NCI-H460 (cell line): ENCODE data around the gene SLC22A23. TPM values are rescaled to one million over a fixed set of nuclear protein-coding genes. Genes with fewer than 3 reads are reported as not detected.

Experiments
- DNase-seq: peaks from one replicate; pipeline ENCODE4 v3.0.0-alpha.2; 2016; ENCODE audit warnings: low read depth; ENCODE audit errors: extremely low read depth
- total RNA-seq: library from RNA; depleted of rRNA; stranded (reverse); fragments of >200 nt; shearing (Covaris generic); gene quantifications from 2 replicates; pipeline ENCODE4 v1.2.3, GENCODE V29; 2014

The SLC22A23 gene
- total RNA-seq, 1 experiment from 2014 or later: 4.9 TPM

DNA sequence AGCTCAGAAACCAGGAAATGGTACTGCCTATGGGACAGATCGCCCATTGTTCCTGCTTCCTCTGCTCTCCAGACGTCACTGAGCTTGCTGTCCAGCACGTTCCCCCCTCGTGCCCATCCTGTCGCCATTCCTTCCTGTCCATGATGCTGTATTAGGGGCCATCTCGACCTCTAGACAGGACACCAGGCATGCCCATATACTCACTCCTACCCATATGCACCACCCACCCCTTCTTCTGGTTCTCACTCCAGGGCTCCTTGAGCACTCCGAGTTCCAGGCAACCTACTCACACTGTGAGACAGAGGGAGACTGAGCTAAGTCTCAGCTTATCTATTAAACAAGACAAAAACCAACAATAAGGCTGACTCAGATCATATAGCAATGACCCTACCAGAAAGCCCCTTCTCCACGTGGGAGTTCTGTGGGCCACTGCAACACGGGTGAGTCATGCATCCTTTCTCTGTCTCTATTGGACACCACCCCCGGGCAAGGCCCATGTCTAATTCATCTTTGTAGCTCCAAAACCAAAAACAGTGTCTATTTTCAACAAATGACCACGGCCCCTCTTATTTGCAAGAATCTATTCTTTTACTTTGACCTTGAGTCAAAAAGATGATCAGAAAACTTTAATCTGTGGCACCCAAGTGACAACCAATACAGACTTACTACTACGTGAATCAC lies 132.4 kb downstream of the SLC22A23 start:
- DNase-seq: no peak

DNA sequence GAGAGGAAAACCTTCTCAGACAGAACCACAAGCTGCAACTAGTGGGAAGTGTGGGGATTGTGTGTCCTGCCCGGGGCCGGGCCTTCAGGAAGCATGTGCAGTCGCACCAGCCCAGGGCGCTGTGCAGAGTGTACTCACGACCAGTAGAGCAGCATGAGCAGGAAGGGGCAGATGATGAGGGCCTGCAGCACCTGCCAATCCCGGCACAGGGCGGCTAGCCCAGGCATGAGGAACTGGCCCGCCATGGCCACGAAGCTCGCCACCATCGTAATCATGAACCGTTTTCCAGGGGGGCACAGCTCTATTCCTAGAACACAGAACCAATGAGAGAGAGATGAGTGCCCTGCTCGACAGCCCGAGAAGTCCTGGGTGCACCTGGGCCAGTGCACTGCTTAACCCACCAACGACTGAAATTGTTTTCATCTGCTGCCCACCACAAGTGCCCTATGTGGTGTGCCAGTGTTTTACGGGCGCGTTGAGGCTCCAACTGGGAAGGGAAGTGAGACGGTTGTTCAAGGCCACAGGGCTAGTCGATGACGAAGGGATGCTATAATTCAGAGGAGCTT lies 133.1 kb downstream of the SLC22A23 start:
- DNase-seq: no peak

DNA sequence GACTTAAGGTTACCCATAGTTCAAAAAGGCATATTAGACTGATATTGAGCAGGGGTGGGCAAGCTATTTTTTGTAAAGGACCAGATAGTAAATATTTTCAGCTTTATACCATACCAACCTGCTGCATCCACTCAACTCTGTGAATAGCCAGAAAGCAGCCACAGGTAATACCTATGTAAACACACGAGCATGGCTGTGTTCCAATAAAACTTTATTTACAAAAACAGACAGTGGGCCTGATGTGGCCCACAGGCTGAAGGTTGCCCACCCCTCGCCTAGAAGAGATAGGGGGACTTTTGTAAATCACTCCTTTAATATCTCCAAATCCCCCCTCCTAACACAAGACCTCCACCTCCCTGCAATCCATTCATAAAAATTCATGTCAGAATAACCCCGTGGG lies 133.7 kb downstream of the SLC22A23 start:
- DNase-seq: no peak

DNA sequence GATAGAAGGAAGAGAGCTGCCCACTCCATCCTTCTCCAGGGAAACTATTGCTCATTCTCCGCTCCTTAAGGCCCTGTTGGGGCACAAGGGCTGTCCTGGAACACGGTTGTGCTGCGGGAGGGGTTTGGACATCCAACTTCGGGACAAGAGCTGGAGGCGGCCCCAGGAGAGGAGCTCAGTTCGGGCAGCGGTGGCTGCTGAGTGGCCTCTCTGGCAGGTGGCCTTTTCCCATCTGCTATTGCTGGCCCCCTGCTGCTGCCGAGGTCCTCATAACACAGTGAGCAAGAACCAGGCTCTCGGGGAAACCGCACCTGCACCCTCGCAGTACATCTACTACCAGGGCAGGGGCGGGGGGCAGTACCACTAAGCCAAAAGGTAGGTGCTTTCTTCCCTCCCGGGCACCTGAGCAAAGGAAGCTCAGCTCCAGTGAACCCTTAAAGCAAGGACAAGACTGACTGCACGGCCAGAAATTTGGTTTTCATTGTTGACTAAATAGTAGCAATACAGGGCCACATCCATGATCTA lies 134.4 kb downstream of the SLC22A23 start:
- DNase-seq: no peak

DNA sequence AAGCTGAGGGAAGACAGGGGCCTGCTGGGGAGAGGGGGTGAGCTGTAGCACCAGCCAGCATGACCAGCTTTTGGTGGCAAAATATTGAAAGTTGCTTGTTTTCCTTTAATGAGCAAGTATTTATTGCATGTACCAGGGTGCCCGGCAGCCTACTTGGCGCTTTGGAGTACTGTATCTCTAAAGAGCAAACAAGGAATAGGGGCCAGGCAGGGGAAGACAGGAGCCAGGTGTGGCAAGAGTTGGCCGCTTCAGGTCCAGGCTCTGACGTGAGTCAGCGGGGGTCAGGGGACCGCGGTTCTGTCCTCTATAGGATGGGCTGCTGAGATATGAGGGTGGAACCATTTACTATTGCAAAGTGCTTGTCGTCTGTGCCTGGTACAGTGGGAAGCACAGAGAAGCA lies 135.0 kb downstream of the SLC22A23 start:
- no peak for DNase-seq

DNA sequence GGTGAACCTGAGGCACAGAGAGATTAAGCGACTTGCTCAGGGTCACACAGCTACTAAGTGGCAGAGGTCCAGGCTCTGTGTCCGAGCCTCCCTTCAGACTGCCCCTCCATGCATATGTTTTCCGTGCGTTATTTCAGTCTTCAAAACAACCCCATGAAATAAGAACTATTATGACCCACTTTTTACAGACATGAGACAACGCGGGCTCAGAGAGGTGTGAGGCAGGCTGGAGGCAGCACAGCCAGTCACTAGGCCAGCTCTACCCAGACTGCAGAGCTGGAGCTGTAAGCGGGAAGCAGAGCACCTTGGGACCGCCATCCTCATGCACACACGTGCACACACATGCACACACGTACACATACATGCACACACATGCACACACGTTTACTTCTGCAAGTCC lies 135.8 kb downstream of the SLC22A23 start:
- no peak for DNase-seq

DNA sequence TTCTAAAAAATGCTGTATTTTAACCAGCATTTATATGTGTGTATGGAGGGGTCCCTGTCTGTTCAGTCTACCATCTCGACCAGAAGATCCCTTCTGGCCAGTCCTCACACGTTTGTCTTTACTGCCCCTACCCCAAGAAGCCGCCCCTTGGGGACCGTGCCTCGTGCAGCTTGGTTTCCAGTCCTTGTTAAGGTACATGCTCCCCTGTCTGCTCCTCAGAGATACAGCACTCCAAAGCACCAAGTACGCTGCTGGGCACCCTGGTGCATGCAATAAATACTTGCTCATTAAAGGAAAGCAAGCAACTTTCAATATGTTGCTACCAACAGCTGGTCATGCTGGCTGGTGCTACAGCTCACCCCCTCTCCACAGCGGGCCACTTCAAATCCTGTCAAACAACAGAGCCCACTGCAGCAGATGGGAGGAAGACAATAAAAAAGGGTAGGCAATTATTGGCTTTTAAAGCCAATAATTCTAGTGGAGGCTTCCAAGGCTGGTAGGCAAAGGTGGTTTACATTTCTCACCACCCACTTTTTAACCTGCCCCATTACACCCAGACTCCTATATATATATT lies 136.5 kb downstream of the SLC22A23 start:
- DNase-seq: no peak

DNA sequence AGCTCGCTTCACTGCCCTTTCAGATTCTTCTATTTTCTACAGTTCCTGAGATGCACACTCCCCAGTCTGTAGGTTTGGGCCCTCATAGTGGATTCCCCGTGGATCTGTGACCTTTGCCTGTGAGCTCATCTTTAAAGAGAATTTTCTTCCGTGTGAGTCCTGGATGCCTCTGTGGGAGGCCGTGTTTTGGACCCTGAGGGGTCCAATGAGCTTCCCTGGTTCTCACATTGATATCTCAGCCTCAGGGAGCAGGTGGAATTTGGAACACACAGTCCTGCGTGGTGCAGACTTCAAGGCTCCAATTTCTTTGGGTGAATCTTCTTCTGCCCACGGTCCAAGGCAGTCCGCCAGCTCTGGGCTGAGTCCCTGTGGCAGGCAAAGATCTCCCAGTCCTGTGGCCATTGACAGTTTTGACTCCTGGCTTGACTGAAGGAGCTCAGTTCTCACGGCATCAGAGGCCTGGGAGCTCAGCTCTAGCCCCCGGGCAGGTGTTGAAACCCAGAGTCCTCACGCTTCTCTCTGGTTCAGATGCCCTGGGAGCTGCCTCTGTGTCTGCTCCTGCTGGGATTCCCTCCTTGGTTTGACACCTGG lies 137.1 kb downstream of the SLC22A23 start:
- DNase-seq: no peak

DNA sequence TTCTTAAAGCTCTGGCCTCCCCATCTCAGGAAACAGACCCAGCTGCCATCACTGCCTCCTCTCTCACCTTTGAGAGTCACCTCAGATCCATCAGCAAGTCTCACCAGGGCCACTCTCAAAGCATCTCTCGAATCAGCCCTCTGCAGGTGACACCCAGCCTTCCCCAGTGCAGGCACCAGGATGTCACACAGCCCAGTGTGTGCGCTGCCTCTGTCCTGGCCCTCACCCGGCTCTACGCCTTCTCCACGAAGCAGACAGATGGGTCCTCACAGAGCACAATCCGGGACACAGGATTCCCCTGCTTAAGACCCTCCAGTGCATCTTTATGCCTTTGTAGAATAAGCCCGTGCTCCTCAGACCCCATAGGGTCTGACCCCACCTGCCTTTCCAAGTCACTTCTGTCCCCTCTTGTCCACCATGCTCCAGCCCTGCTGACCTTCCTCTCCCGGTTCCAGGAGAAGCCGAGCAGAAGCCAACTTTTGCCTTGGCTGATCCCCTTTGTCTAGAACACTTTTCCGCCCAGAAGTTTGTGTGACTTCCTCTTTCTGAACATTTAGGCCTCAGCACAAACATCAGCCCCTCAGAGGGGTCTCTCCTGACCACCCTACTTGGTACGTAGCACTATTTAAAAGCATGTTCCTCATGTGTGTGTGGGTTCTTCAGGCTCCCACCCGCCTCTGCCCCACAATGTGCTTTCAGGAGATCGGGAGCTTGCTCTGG lies 137.9 kb downstream of the SLC22A23 start:
- no peak for DNase-seq

DNA sequence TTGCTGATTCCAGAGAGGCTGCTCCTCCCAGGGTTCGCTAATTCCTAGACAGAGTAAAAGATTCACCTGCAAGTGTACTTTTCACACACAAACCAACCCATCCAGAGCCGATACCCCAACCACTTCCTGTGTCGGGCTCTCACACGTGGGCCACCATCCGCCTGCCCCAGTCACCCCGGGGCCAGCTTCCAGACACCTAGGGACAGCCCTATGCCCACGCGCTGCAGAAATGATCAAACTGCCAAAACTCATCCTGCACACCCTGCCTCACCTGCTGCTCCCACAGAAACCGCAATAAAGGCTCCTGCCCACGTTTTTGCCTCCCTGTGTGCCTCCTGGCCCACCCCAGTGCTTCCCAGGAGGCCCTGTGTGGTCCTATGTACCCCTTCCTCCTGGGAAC lies 138.6 kb downstream of the SLC22A23 start:
- DNase-seq: no peak

DNA sequence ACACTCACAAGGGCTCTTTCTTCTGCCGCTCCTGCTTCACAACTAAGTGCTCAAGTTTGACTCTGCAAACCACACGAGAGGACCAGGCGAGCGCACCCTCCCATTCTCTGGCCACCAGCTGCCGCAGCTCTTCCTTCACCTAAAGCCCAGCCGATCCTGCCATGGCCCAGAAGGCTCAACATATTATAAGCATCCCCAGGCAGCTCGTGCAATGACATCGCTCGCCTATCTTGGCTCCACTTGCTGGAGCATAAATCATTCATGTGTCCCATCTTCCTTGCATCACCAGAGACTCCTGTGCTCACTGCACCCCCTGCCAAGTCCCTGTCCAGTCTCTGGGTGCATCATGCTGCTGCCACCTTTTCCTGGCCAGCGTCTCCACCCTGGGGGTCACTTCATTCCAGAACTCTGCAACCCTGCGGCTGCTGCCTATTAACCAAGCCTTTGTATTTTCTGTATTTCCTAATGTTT lies 139.1 kb downstream of the SLC22A23 start:
- no peak for DNase-seq

DNA sequence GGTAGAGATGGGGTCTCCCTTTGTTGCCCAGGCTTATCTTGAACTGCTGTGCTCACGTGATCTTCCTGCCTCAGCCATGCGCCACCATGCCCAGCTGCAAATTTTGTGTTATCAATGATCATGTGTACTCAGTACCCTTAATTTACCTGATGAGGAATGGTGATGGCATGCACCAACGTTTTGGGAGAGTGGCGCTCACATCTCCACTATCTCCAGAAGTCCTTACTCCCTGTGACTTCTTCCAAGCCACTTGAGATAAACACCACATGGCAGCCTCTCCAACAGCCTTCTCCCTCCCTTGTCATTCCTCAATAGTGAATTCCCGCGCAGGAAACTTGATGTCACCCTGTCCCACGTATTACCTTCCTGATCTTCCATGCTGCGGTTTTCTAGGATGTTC lies 140.0 kb downstream of the SLC22A23 start:
- no peak for DNase-seq

DNA sequence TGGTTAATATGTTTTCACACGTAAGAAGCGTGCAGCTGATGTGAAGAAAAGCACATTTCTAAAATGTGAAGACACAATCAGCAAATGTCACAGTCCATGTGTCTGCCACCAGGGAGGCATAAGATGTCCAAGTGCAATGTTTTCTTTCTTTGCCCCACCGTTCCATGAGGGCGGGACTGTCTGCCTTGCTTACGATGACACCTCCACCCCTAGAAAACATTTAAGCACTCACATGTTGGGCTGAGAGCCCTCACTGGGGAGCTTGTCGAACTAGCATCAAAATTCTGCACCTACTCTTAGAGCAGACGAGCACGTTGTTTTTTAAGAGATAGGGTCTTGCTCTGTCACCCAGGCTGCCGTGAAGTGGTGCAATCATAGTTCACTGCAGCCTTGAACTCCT lies 140.5 kb downstream of the SLC22A23 start:
- DNase-seq: no peak

DNA sequence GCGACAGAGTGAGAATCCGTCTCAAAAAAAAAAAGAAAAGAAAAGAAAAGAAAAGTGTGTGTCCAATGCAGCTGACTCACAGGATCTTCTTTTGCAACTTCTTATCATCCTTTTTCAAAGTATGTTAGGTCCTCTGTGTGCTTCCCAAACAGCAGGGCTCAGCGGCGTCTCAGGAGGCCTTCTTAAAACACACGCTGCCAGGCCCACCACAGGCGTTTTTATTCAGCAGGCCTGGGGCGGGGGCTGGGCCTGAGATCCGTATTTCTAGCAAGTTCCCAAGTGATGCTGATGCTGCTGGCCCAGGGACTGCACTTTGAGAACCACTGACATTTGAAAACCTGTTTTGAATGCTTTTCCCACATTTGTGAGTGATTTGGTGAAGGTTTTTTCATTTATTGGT lies 141.0 kb downstream of the SLC22A23 start:
- no peak for DNase-seq

DNA sequence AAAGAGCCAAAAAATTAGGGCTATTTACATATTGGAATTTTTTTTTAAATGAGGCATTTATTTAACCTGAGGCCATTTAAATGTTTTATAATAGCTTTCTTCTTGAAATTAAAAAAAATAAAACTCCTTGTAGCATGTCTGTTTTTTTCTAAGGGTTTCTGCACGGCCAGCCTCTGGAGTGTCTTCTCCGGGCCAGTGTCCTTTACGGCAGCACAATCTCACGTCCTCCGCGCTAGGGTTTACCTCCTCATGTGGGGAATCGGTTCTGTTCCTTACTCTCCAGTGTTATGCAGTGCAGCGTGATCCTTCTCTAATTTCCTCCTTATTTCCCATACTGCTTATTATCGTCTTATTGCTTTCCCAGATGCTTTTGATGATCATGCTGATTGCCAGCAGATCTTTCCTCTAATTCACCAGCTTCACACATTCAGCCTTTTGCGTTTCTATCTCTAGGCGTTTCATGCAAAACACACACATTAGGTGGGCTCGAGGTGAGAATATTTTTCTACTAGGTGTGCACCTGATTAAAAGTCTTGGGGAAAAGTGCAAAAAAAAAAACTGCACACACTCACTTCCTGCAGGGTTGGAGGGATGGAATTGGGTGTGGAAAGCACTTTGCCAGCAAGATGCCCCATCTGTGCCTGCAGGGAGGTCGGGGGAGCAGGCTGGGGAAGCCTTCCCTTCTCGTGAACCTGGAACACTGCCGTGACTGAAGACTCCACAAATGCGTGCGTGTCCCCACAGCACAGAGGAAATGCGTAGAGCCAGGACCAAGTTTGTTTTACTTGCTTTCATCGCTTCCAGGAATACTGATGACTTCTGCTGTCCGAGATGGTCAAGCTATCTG lies 142.0 kb downstream of the SLC22A23 start:
- no peak for DNase-seq

DNA sequence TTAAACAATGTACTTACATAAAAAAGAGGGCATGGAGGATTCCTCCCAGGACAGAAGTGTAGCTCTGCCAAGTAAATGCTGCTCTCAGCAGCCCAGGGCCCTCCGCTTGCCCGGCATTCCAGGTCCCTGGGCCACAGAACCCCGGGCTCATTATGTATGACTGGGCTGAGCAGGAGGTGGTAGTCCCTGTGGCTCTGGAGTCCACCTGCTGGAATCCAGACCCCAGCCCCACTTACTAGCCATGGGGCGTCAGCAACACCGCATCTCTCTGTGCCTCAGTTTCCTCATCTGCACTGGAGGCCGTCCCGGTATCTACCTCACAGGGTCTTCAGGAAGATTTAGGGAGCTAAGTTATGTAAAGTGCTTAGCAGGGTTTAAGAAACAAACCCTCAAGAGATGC lies 142.7 kb downstream of the SLC22A23 start:
- DNase-seq: no peak

DNA sequence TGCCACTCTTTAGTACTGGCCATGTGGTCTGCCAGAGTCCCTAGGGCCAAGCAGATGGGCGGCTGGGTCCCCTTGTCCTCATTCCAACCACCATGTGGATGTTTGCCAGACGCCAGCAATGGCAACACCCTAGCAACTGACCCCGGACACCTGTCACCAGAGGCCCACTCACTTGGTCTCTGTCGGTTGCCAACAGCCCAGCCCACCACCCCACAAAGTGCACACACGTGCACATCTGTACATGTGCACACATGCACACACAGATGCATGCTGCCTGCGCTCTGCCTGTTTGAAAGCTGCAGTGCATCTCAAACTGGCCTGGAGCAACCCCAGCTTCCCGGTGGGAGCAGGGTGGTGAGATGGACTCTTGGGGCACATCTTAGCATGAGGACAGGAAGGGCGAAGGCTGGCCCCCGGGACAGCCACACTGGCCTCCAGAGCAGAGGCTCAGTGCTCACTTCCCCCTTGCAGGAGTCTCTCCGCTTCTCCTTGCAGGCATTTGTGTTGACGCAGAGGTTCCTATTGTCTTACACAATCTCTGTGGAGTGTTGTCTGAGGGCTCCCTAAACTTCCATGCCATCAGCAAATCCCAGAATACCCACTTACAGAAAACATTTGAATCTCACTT lies 144.1 kb downstream of the SLC22A23 start:
- DNase-seq: no peak

DNA sequence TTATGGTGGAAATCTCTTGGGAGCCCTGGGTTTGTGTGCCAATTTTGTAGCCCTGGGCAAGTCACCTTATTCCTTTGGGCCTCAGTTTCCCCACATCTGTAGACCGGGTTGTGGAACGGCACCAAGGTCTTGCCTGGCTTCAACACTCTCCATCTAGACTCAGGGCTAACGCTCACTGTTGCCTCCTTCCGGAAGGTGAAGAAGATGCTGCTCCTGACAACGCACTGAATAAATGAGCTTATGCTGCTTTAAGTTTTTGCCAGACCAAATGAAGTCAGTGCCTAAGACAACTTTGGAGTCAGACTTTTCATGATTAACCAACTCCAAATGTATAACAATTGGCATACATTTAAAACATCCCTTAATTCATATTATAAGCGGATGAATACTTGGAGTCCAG lies 145.0 kb downstream of the SLC22A23 start:
- no peak for DNase-seq

DNA sequence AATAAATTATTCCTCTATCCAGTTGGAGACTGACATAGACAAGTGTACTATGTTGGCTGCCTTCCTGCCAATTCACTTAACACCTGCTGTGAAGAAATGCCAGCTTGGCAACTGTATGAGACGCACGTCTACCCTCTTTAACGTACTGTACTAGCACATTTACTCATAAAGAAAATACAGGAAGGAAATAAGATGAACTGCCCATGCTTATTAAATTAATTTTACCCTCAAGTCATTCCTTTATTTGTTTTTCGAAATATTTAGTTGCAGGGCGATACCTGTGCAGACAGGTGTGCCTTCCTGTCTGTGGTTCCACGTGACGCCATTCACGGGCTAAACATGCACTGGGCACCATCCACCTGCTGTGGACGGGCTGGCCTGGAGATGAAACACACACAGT lies 146.1 kb downstream of the SLC22A23 start:
- no peak for DNase-seq

DNA sequence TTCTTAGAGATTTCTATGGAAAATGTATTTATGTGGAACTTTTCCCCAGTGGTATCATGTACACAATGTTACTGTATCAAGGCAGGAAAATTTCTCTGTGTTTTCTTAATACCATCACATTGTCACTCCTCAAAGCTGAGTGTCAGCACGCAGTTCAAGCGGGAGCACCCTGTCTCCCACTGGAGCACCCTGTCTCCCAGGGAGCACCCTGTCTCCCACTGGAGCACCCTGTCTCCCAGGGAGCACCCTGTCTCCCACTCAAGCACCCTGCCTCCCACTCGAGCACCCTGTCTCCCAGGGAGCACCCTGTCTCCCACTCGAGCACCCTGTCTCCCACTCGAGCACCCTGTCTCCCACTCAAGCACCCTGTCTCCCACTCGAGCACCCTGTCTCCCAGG lies 146.8 kb downstream of the SLC22A23 start:
- no peak for DNase-seq
